RCC 7860 (cell line): Measurements from ENCODE around the gene MATCAP1.
A peak's percentile ranks its signal among the peaks of the same experiment; 100 is the strongest.

Experiments
- DNase-seq: peaks from one replicate; pipeline ENCODE4 v3.0.0-alpha.2; 2015; ENCODE audit warnings: low spot score
- FAIRE-seq: peaks from 2 replicates; lab custom pipeline; 2012; peaks lifted over from hg19 to GRCh38; lab: Jason Lieb, UNC

The MATCAP1 gene

DNA sequence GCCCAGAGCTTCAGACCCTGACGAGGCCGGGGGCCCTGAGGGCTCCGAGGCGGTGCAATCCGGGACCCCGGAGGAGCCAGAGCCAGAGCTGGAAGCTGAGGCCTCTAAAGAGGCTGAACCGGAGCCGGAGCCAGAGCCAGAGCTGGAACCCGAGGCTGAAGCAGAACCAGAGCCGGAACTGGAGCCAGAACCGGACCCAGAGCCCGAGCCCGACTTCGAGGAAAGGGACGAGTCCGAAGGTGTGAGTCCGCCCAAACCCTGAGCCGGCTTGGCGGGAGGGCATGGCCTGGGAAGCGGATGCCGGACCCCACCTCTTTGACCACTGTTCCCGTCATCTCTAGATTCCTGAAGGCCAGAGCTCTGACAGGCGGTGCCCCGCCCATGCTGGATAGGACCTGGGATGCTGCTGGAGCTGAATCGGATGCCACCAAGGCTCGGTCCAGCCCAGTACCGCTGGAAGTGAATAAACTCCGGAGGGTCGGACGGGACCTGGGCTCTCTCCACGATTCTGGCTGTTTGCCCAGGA is 9.0 kb downstream of the MATCAP1 start:
- DNase-seq (no peak), FAIRE-seq (no peak)

DNA sequence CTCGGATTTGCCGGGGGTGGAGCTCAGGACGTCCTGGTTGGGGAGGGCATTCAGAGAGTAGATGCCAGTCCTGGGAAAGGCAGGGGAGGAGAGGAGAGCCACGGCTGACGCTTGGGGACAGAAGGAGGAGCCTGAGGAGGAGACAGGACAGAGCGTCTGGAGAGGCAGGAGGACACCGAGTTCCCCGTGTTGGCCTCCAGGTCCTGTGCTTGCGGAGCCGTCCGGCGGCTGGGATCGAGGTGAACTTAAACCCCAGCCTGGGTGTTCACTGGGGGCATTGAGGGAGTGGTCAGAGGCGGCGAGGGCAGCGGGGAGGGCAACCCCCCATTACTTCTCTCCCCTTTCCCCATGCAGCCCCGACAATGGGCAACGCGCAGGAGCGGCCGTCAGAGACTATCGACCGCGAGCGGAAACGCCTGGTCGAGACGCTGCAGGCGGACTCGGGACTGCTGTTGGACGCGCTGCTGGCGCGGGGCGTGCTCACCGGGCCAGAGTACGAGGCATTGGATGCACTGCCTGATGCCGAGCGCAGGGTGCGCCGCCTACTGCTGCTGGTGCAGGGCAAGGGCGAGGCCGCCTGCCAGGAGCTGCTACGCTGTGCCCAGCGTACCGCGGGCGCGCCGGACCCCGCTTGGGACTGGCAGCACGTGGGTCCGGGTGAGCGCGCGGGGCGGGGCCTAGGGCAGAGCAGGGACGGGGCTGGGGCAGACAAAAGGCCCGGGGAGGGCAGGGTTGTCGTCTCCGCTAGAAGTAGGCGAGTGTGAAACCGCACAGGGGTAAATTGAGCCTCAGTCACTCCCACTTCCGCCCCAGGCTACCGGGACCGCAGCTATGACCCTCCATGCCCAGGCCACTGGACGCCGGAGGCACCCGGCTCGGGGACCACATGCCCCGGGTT is 9.7 kb downstream of the MATCAP1 start:
- FAIRE-seq = no peak
- DNase-seq = peak; percentile 71

DNA sequence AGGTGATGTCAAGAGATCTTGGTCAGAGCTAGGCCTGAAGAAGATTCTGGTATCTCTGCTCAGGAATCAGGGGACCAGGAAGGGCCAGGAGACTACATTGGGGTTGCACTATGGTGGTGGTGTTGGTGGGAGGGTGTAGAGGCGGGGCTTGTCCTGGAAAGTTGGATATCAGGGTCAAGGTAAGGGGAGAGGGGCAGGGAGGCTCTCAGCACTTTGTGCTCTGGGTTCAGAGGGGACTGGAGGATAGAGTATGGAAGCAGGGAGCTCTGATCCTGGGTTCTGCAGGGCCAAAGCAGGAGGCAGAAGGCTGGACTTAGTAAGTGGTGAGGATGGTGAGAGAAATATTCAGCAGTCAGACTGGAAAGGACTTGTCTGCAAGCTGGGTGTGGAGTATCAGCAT is 10.4 kb downstream of the MATCAP1 start:
- DNase-seq (no peak), FAIRE-seq (no peak)

DNA sequence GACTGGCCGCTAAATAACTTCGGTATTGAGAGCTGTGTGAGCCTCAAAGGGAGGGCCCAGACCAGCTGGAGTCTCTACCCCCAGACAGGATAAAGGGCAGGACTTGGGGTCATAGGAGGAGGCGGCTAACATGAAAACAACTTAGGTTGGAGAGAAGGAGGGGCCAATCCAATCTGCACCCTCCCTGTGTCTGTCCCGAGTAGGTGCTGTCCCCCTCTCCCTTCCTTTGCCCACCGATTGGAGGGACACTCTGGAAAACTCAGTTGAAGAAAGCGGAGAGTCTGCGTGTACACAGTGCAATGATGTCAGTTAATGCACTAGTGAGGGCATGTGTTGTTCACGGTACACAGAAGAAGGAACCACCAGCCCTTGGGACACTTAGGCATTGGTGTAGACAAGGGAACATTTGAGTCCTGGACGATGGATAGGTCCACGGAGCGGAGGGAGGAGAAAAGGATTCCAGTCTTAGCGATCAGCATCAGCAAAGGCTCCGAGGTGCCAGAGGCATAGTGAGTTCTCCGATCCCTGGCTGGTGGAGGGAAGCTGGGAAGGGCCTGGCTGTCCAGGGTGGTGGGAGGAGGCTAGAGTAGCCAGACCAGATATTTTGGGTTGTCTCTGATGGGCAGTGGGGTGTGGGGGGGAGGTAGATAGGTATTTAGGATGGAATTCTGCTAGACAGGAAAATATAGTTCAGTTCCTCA is 12.7 kb downstream of the MATCAP1 start:
- DNase-seq (peak; percentile 37), FAIRE-seq (no peak)

DNA sequence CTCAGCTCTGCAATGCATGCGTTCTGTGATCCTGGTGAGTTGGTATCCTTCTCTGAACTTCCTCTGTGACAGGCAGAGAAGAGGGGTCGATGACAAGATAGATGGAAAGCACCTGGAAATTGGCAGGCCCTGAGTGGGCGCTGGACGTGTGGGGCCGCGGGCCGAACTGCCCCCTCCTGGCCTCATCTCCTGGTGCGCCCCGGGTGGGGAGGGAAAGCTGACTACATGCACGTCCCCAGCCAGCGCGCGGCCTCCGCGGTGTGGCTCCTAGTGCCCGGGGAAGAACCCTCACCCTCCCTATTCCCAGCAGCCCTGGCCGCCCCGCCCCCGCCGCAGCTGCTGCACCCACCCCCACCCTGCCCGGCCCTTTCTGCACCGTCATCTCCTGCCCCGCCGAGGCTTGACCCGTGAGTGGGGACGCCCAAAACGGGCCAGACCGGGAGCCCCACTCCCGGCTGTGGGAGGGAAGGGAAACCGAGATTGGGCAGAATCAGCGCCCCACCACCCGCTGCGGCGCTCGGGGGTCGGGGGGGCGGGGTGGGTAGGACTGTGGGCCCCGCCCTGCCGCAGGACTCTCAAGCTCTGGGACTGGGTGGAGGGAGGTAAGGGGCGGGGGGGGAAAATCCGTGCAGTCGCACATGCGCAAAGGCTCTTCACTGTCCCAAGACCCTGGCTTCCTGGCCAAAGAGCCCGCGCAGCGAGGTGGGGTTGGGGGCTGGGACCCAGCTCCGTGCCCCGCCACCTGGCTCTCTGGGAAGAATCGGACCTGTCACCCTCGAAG is 13.4 kb downstream of the MATCAP1 start, which contains the start of gene NOL3:
NOL3 (plus strand) TSS at position 371 of the 781 bp plus-strand sequence.
- FAIRE-seq (no peak), DNase-seq (peak; percentile 79)

DNA sequence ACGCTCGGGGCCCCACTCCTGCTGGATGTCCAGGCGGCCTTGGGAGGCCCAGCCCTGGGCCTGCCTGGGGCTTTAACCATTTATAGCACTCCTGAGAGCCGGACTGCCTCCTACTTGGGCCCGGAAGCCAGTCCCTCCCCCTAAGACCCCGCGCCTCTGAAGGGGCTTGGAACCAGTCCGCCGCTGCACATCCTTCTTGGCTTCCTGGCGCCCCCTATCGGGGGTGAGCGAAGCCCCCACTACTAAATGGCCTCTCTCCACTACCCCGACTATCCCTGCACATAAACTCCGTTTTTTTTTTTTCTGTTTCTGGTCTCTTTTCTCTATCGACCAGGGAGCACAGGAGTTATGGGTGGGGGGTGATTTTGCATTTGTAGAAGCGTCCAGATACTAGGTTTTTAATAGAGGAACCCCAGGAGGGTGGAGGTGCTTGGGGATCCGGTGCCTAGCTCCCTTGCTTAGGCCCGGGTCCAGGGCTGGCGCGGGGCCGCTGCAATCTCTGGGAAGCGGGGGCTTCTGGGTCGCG is 14.1 kb downstream of the MATCAP1 start:
- no peak for FAIRE-seq

DNA sequence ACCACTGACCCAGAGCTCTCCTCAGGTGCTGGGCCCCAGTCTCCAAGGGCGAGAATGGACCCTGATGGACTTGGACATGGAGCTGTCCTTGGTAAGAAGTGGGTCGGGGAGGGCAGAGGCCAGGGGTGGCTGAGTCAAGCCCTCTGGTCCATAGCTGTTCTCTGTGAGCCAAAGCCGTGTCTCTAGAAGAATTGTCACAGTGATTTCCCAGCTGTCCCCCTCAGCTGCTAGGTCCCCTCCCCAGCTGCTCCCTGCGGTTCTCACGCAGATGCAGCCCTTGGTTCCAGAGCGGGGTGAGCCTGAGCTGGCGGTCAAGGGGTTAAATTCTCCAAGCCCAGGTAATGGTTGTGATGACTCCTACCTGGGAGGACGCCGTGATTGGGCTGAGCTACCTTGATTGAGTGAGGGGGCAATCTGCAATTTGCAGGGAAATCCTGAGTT is 14.7 kb downstream of the MATCAP1 start:
- no peak for DNase-seq
- FAIRE-seq = no peak

More for the DNA sequence above, 14.1 kb downstream of the MATCAP1 start:
- no peak for DNase-seq

DNA sequence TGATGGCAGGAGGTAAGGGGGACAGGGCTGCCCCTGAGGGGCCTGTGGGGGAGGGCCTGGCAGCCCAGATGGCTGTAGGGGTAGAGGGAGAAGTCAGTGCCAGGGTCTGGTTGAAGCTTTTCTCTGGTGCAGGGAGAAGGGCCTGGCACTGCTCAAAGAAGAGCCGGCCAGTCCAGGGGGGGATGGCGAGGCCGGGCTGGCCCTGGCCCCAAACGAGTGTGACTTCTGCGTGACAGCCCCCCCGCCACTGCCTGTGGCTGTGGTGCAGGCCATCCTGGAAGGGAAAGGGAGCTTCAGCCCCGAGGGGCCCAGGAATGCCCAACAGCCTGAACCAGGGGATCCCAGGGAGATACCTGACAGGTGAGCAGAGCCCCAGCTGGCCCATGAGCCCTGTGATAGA is 16.2 kb downstream of the MATCAP1 start:
- FAIRE-seq = no peak
- DNase-seq = no peak

DNA sequence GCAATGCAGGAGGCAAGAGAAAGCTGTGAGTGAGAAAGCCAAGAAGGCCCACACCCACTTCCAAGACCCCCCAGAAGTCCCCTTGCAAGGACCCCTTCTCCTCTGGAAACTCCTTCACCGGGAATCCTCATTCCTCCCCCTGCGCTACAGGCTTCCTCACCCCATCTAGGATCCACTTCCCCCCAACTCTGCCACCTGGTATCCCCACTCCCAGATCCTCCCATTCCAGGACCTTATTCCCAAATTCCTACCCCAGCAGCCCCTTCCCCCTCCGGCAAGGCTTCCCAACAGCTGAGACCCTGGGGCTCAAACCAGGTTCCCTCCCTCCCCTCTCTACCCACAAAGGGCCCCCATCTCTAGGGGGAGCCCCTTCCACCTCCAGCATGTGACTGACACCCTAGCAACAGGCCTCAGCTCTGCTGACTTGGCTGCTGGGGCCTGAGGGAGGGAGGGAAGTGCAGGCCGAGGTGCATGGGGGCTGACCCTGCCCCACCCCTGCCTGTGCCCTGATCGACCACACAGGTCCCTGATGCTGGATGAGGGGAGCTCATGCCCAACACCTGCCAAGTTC is 17.1 kb downstream of the MATCAP1 start:
- DNase-seq = no peak
- FAIRE-seq = no peak

DNA sequence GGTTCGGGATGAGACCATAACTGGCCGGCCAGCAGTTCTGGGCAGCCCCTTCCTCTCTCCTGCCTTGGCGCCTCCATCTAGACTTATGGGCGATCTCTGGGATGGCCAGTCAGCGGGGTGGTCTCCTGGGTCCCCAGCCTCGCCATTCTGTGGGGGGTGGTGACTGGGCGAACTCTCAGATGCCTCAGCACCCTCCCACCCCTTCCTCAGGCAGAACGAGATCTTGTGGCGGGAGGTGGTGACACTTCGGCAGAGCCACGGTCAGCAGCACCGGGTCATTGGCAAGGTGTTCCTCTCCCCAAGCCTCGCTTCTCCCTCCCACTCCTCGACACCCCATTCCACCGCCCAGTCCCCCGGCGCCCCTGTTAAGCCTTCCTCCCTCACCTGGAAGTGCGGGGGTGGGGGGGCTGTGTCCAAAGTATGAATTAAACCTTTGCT is 17.6 kb downstream of the MATCAP1 start:
- FAIRE-seq (no peak), DNase-seq (no peak)

DNA sequence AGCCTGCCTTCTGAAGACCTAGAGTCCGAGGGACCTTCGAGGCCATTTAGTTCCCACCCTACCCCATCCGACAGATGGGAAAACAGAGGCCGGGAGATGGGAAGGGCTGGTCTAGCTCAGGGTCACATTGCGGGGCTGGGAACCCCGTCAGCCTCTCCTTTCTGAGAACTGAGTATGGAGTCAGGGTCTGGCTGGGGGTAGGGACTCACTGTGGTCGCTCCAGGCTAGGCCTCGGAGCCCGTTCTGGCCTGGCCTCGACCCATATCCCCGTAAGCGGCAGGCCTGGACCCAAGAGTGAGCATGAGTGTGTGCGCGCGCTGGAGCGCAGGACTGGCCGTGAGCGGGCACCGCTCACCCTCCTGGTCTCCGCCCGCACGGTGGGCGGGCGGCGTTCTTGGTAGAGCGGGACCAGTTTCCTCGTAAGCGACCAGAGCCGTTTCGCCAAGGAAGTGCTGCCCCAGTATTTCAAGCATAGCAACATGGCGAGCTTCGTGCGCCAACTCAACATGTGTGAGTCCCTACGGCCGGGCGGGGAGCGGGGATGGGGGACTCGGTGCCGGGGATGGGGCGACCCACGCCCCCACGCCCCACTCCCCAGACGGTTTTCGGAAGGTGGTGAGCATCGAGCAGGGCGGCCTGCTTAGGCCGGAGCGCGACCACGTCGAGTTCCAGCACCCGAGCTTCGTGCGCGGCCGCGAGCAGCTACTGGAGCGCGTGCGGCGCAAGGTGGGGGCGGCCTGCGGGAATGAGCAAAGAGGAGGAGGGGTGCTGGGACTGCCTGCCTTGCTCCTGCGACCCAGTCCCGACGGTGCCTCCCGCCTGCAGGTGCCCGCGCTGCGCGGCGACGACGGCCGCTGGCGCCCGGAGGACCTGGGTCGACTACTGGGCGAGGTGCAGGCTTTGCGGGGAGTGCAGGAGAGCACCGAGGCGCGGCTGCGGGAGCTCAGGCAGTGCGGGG is 18.4 kb downstream of the MATCAP1 start:
- no peak for FAIRE-seq
- DNase-seq = no peak

DNA sequence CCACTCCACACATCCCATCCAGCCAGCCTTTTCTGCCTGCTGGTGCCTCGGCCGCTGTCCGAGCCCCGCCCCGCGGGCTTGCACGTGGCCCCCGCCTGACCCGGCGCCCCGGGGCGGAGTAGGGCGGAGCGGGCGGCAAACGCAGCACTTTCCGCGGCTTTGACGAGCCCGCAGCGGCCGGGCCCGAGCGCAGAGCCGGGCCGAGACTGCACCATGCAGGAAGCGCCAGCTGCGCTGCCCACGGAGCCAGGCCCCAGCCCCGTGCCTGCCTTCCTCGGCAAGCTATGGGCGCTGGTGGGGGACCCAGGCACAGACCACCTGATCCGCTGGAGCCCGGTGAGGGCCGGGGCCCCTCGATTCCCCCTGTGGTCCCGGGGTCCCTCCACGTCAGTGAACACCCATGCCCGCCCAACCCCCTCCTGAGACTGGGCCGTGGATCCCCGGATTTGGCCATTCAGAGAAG is 19.1 kb downstream of the MATCAP1 start, which contains the start of gene HSF4:
HSF4 (plus strand) TSS at position 147 of the 463 bp plus-strand sequence; CDS start at position 214, 67 bp downstream.
- DNase-seq = no peak
- FAIRE-seq = no peak

DNA sequence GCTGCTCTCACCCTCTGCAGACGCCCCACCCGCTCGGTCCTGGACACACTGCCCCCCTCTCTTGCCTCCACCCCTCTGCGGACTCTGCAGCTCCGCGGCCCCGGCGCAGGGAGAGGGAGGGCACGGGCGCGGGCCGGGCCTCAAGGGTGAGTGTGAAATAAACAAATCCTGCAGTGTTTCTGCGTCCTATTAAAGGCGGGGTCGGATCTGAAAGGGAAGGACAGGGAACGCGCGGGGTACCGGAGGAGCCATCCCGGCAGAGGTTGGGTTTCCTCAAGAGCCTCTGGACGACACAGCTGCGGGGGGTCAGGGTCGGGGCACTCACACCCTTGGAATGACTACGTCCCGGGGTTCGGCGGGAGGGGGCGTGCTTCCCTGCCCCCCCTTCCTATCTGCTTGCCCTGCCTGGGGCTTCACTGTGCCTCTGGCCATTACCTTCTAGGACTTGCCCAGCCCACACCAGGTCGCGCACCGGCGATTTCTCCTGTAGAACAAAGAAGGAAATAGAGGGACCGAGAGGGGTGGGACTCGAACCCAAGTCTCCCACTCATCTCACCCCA is 19.7 kb downstream of the MATCAP1 start:
- no peak for DNase-seq

DNA sequence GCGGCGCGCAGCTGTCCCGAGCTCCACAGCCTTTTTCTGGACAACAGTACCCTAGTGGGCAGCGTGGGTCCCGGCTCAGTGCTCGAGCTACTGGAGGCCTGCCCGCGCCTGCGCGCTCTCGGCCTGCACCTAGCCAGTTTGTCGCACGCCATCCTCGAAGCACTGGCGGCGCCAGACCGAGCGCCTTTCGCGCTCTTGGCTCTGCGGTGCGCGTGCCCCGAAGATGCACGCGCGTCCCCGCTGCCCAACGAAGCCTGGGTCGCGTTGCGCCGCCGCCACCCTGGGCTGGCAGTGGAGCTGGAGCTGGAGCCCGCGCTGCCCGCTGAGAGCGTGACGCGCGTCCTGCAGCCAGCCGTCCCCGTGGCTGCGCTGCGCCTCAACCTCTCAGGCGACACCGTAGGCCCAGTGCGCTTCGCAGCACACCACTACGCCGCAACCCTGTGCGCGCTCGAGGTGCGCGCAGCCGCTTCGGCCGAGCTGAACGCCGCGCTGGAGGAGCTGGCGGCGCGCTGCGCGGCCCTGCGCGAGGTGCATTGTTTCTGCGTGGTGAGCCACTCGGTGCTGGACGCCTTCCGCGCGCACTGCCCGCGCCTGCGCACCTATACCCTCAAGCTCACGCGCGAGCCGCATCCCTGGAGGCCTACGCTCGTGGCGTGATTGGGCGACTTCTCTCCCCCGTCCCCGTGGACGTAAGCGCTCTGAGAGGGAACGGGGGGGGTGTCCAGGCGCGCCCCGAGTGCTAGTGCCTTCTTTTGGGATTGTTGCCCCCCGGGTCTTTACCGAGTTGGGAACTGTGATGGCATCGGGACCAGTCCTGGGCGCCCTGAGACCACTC is 20.4 kb downstream of the MATCAP1 start:
- no peak for FAIRE-seq
- no peak for DNase-seq

More for the DNA sequence above, 19.7 kb downstream of the MATCAP1 start:
- FAIRE-seq = no peak

DNA sequence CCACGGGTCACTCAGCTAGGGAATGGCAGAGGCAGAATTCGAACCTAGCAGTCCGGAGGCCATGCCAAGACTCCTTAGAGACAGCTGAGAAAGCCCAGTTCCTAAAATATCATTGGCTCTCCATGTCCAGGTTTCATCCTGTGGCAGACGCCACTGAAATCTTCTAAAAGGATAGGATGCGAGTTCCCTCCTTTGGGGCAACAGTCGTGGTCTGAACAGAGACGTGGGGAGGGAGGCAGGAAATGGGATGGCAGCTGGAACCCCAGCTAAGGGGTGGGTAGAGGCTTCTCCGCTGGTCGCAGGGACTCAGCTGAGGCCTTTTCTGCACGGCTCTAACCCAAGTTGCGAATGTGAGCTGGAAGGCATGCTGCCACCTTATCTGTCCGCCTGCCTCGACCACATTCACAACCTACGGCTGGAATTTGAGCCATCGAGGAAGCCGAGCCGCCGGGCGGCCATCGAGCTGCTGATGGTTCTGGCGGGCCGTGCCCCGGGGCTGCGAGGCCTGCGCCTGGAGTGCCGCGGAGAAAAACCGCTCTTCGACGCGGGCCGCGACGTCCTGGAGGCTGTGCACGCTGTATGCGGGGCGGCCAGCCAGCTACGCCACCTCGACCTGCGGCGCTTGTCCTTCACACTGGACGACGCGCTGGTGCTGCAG is 21.1 kb downstream of the MATCAP1 start:
- no peak for DNase-seq
- no peak for FAIRE-seq

DNA sequence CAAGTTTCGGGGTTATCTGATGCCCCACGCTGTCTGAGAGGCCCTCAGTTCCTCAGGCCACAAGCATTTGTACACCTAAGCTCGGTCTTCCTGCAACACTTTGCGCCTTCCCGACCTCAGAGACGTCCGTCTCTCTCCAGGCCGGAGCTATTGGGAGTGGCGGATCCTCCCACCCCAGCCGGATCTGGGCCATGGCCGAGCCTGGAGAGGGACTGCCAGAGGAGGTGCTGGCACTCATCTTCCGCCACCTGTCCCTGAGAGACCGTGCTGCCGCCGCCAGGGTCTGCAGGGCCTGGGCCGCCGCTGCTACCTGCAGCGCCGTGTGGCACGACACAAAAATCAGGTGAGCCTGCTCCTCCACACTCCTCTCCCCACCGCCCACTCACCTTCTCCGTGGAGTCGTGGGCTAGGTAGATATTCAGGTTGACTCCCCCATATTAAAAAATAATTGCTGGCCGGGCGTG is 22.1 kb downstream of the MATCAP1 start:
- DNase-seq (no peak), FAIRE-seq (no peak)
